Measurements from ENCODE around the gene SLC35A4. TPM values are rescaled to one million over a fixed set of nuclear protein-coding genes. Genes with fewer than 3 reads are reported as not detected.

SLC35A4 gene
- total and polyA plus RNA-seq, 2 of the 13 experiments (the other 11 are each of a cell fraction or from before 2014, with no cell fraction given), result 0.71 to 4.0 TPM

GRCh38 chr5:140566665-140567064, 2.0 kb downstream of the SLC35A4 start:
- H3K27me3 ChIP-seq (ENCODE audit: control insufficient read depth in 1 of 2, insufficient read depth in 2 of 2, low read length in 2 of 2), result peaks cover 0 to 5% of the 10 kb centered on the region in 2 experiments; a peak in 1 of 5 replicates
- ChIA-PET POLR2A (interaction anchor here (2.5 kb wide), 1 partner anchor 9 kb away, joined by 7 read pairs; the partner anchor contains the start of gene SRA1), CTCF (ENCODE audit: low intra/inter-chr PET ratio, low total read pairs) (no interaction called here)
- H3K9ac ChIP-seq (ENCODE audit: insufficient read depth, low read depth, low read length), result no peak overlapping the region
- peaks cover 25% of the 10 kb centered on the region for H3K4me1 ChIP-seq (ENCODE audit: insufficient read depth, low read length)
- FAIRE-seq, result no peak
- no peaks in the 10 kb centered on the region for H4K20me1 ChIP-seq (ENCODE audit: insufficient read depth, low read length)
- in situ Hi-C loops (cut with HindIII; ENCODE audit: extremely low pct_ligation_motif_present, low pct_unique_long_range_greater_than_20kb), result loop anchor here (10.0 kb wide), 1 partner anchor 158 kb away; no protein-coding TSS in a partner anchor
- no peaks in the 10 kb centered on the region for H3K79me2 ChIP-seq (ENCODE audit: insufficient read depth, low read length)
- H3K9me3 ChIP-seq (ENCODE audit: low read length), result no peaks in the 10 kb centered on the region
- BruUV-seq (replicated peaks), result no TSS peak
- WGBS (ENCODE audit: low lambda C conversion rate), result 64% methylated on average over 4 of the region's 5 CpGs
- intact Hi-C loops (cut with micrococcal nuclease; ENCODE audit: unreplicated experiment), result no loop called here
- DNase-seq (ENCODE audit: low spot score), result no peak
- H3K36me3 ChIP-seq (replicated peaks in 1 of 2; ENCODE audit: control insufficient read depth in 1 of 2, insufficient read depth in 2 of 2, low read length in 2 of 2), result no peaks in the 10 kb centered on the region
- no peak for ATAC-seq
- H3K4me2 ChIP-seq (ENCODE audit: low read depth, low read length), result no peak overlapping the region
- no peak overlapping the region for H2AFZ ChIP-seq (ENCODE audit: low read length)
- no peak overlapping the region for H3K27ac ChIP-seq (ENCODE audit: extremely low read length, insufficient read depth, low read length)
- no peak overlapping the region for H3K4me3 ChIP-seq (replicated peaks in 1 of 3; ENCODE audit: insufficient read depth in 1 of 3, low read depth in 2 of 3, low read length in 3 of 3)
- TF ChIP-seq HNF1B (CRISPR knock-in tag; IDR thresholded peaks at IDR 0.05) (no peak), ZNF605 (CRISPR knock-in tag; IDR thresholded peaks at IDR 0.05) (no peak), ZNF407 (CRISPR knock-in tag; IDR thresholded peaks at IDR 0.05; ENCODE audit: not compliant biosample characterization) (no peak), WIZ (CRISPR knock-in tag; IDR thresholded peaks at IDR 0.05) (no peak), IKZF1 (IDR thresholded peaks at IDR 0.05) (no peak), KDM2A (CRISPR knock-in tag; IDR thresholded peaks at IDR 0.05; ENCODE audit: borderline replicate concordance, low read depth) (no peak), ZBTB2 (CRISPR knock-in tag; IDR thresholded peaks at IDR 0.05; ENCODE audit: low read depth) (no peak), ZNF468 (CRISPR knock-in tag; IDR thresholded peaks at IDR 0.05) (no peak), JUND (CRISPR knock-in tag; IDR thresholded peaks at IDR 0.05) (no peak), DNMT1 (CRISPR knock-in tag; IDR thresholded peaks at IDR 0.05) (no peak), FOSL1 (CRISPR knock-in tag; IDR thresholded peaks at IDR 0.05; ENCODE audit: borderline replicate concordance) (no peak), MAF1 (CRISPR knock-in tag; IDR thresholded peaks at IDR 0.05; ENCODE audit: borderline replicate concordance) (no peak), SMARCE1 (IDR thresholded peaks at IDR 0.05; ENCODE audit: borderline replicate concordance) (no peak), GPN1 (CRISPR knock-in tag; IDR thresholded peaks at IDR 0.05; ENCODE audit: borderline replicate concordance) (no peak), NKX3-1 (CRISPR knock-in tag; IDR thresholded peaks at IDR 0.05) (no peak)

Data from HepG2 (cell line).